ENCODE measurements around the gene PLA2G4D.
A peak's percentile ranks its signal among the peaks of the same experiment; 100 is the strongest.

PLA2G4D gene

GRCh38 chr15:42072141-42072685 lies 22.1 kb downstream of the PLA2G4D start:
- DNase-seq (ENCODE audit: low read depth), result no peak

GRCh38 chr15:42071717-42072116 lies 22.6 kb downstream of the PLA2G4D start:
- DNase-seq (ENCODE audit: low read depth), result no peak

GRCh38 chr15:42070976-42071350 lies 23.4 kb downstream of the PLA2G4D start:
- no peak for DNase-seq (ENCODE audit: low read depth)

- no peak for DNase-seq (ENCODE audit: low read depth)
Observed at GRCh38 chr15:42070279-42070975, 23.9 kb downstream of the PLA2G4D start.

GRCh38 chr15:42069496-42070278 lies 24.7 kb downstream of the PLA2G4D start:
- DNase-seq (ENCODE audit: low read depth), result no peak

GRCh38 chr15:42069025-42069424 lies 25.3 kb downstream of the PLA2G4D start:
- DNase-seq (ENCODE audit: low read depth), result no peak

- DNase-seq (ENCODE audit: low read depth), result no peak
Observed at GRCh38 chr15:42068601-42069000, 25.8 kb downstream of the PLA2G4D start.

- DNase-seq (ENCODE audit: low read depth), result no peak
Observed at GRCh38 chr15:42066764-42067415, 27.5 kb downstream of the PLA2G4D start.

GRCh38 chr15:42065468-42065867 lies 28.9 kb downstream of the PLA2G4D start:
- no peak for DNase-seq (ENCODE audit: low read depth)

- no peak for DNase-seq (ENCODE audit: low read depth)
Observed at GRCh38 chr15:42065033-42065432, 29.3 kb downstream of the PLA2G4D start.

- DNase-seq (ENCODE audit: low read depth), result no peak
Observed at GRCh38 chr15:42064271-42064670, 30.1 kb downstream of the PLA2G4D start.

- no peak for DNase-seq (ENCODE audit: low read depth)
Observed at GRCh38 chr15:42063122-42063848, 31.1 kb downstream of the PLA2G4D start.

GRCh38 chr15:42062284-42062806 lies 32.0 kb downstream of the PLA2G4D start:
- no peak for DNase-seq (ENCODE audit: low read depth)

GRCh38 chr15:42060797-42061196 lies 33.6 kb downstream of the PLA2G4D start:
- DNase-seq (ENCODE audit: low read depth), result no peak

- no peak for DNase-seq (ENCODE audit: low read depth)
Observed at GRCh38 chr15:42060477-42060763, 33.9 kb downstream of the PLA2G4D start.

GRCh38 chr15:42059661-42060476 lies 34.5 kb downstream of the PLA2G4D start:
- peak; percentile 54 for DNase-seq (ENCODE audit: low read depth)

GRCh38 chr15:42058791-42059190 lies 35.6 kb downstream of the PLA2G4D start:
- no peak for DNase-seq (ENCODE audit: low read depth)

- DNase-seq (ENCODE audit: low read depth), result no peak
Observed at GRCh38 chr15:42057799-42058646, 36.3 kb downstream of the PLA2G4D start.

- DNase-seq (ENCODE audit: low read depth), result peak; percentile 58
Observed at GRCh38 chr15:42056934-42057798, 37.2 kb downstream of the PLA2G4D start.

Data from activated T-cell treated with anti-CD3 and anti-CD28 coated beads for 48 hours (primary cell).